ENCODE results near the gene CXCL14. TPM values are rescaled to one million over a fixed set of nuclear protein-coding genes. Genes with fewer than 3 reads are reported as not detected.

Gene CXCL14
- total RNA-seq, 1 donor from 2014 or later = 0.38 TPM

DNA sequence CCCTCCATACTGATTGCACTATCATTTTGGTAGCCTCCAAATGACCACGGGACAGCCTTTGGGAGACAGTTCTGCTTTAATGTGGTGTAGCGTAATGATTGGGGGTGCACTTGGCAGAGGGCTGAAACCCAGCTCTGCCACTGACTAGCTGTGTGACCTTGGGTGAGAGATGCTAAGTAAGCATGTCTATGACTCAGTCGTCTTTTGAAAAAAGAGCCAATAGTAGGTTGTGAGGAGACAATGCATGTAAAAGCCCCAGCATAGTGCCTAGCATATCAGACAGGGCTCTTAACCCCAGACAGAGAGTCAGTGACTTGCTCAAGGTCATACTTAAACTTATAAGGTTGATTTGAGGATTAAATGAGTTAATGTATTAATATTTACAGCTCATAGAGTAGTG, 18.0 kb upstream of the CXCL14 start:
- Histone ChIP-seq H3K27ac (no peak overlapping the region), H3K4me1 (no peaks in the 10 kb centered on the region), H3K9me3 (no peaks in the 10 kb centered on the region), H3K27me3 (peaks cover 8% of the 10 kb centered on the region), H3K4me3 (no peak overlapping the region), H3K36me3 (no peaks in the 10 kb centered on the region)
- DNase-seq (no peak), ATAC-seq (no peak)
- TF ChIP-seq, protein P1, sequence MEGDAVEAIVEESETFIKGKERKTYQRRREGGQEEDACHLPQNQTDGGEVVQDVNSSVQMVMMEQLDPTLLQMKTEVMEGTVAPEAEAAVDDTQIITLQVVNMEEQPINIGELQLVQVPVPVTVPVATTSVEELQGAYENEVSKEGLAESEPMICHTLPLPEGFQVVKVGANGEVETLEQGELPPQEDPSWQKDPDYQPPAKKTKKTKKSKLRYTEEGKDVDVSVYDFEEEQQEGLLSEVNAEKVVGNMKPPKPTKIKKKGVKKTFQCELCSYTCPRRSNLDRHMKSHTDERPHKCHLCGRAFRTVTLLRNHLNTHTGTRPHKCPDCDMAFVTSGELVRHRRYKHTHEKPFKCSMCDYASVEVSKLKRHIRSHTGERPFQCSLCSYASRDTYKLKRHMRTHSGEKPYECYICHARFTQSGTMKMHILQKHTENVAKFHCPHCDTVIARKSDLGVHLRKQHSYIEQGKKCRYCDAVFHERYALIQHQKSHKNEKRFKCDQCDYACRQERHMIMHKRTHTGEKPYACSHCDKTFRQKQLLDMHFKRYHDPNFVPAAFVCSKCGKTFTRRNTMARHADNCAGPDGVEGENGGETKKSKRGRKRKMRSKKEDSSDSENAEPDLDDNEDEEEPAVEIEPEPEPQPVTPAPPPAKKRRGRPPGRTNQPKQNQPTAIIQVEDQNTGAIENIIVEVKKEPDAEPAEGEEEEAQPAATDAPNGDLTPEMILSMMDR (IDR thresholded peaks at IDR 0.05) = no peak
- intact Hi-C loops (cut with DNase I) = no loop called here

DNA sequence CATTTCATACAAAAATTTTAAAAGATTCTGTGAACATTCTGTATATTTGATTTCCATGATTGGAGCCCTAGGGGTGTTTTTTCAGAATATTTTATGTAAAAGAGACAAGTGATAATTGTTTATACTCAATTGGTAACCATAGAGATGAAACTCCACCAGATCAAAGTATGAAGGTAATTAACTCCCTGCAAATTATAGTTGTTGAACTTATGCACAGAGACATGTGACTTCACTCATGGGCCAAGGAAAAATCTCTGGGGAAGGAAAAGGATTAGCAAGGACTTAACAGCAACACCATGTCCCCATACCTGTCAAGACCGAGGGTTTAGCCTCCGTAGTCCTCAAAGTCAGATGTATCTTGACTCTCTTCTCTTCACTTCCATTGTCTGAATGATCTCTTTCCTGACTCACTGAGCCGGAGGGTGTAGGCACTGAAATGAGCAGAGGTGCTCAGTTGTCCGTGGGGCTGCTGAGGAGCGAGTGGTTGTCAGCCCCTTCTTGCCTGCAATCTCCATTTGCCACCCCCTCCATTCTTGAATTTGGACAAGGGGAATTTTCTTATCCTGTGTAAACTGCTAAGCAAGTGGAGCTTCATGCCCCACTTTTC, 17.5 kb upstream of the CXCL14 start:
- TF ChIP-seq, protein P1 (IDR thresholded peaks at IDR 0.05) = no peak
- Histone ChIP-seq H3K27me3 (peaks cover 8% of the 10 kb centered on the region), H3K9me3 (no peaks in the 10 kb centered on the region), H3K27ac (no peak overlapping the region), H3K4me3 (no peak overlapping the region), H3K36me3 (no peaks in the 10 kb centered on the region), H3K4me1 (no peaks in the 10 kb centered on the region)
- intact Hi-C loops (cut with DNase I) = no loop called here
- no peak for DNase-seq
- ATAC-seq = no peak

DNA sequence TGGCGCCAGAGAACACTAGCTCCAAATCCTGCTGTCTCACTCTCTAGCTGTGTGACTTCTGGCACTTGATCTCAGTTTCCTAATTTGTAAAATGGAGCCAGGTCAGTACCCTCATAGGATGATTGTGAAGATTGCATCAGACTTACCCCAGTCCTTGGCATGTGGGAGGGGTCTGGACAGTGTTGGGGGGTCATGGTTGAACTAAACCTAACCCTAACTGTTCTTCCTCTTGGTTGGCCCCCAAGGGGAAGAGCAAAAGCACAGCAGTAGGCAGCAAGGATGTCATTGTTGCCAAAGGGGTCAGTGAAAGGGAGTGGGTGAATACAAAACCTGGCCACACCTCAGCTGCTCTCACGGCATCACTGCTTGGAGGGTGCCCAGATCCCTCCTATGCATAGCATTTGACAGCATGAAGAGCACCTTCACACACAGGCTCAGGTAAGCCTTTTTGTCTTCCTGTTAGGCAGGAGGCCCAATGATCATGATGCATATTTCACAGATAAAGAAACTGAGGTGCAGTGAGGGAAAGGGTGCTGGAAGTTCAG, 15.7 kb upstream of the CXCL14 start:
- Histone ChIP-seq H3K9me3 (no peaks in the 10 kb centered on the region), H3K4me1 (no peaks in the 10 kb centered on the region), H3K27ac (no peak overlapping the region), H3K27me3 (peaks cover 12% of the 10 kb centered on the region), H3K36me3 (no peaks in the 10 kb centered on the region), H3K4me3 (no peak overlapping the region)
- TF ChIP-seq, protein P1 (IDR thresholded peaks at IDR 0.05) = no peak
- intact Hi-C loops (cut with DNase I) = no loop called here
- no peak for DNase-seq
- ATAC-seq = no peak

DNA sequence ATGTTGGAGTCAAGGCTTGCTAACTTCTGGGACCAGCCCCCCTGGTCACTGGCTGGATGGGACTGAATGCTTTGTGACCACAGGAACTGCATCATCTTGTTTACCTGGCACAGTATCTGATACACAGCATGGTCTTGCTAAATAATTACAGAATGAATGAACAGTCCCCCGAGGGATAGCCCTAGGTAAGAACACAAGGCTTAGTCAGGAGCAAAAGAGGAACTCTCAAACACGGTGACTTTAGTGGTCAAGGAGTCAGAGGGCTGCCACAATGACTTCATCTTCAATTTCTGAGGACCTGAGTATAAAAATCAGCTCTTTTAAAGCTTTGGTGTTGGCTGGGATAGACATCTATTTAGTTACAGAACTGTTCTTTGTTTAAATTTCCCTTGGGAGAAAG, 15.1 kb upstream of the CXCL14 start:
- Histone ChIP-seq H3K4me1 (no peaks in the 10 kb centered on the region), H3K27ac (no peak overlapping the region), H3K4me3 (no peak overlapping the region), H3K27me3 (peaks cover 12% of the 10 kb centered on the region), H3K9me3 (no peaks in the 10 kb centered on the region), H3K36me3 (no peaks in the 10 kb centered on the region)
- intact Hi-C loops (cut with DNase I) = no loop called here
- no peak for ATAC-seq
- TF ChIP-seq, protein P1 (IDR thresholded peaks at IDR 0.05) = no peak
- no peak for DNase-seq

DNA sequence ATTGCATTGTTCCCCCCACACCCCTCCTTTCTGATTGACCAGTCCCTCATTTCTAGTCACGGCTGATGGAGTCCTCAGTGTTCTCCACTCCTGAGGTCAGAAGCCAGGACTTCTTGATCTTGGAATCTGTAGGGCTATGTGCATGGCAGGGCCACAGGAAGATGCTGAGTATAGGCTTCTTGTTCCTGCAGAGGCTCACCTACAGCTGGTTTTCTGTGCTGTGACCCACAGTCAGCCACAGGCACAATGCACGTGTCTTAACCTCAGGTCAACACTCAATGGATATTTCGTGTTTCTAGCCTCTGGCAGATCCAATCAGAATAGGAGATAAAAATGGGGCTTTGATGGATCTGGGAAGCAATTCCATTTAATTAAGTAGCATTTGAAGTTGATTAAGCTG, 14.3 kb upstream of the CXCL14 start:
- TF ChIP-seq, protein P1 (IDR thresholded peaks at IDR 0.05) = no peak
- no peaks in the 10 kb centered on the region for H3K4me1 ChIP-seq
- no peak overlapping the region for H3K27ac ChIP-seq
- intact Hi-C loops (cut with DNase I) = no loop called here
- no peak overlapping the region for H3K4me3 ChIP-seq
- no peaks in the 10 kb centered on the region for H3K9me3 ChIP-seq
- H3K27me3 ChIP-seq = peaks cover 12% of the 10 kb centered on the region
- no peak for DNase-seq
- no peaks in the 10 kb centered on the region for H3K36me3 ChIP-seq
- ATAC-seq = no peak
